Stimulated activated CD8-positive, alpha-beta memory T cell treated with anti-CD3 and anti-CD28 coated beads, Interleukin-12 subunit alpha, Interleukin-12 subunit beta, amount 100 ng/mL, for 24 hours (primary cell): ENCODE results near the gene ASIC1.

ENCODE experiments used
- DNase-seq: peaks from one replicate; pipeline ENCODE4 v3.0.0-alpha.2; 2020; ENCODE audit errors: extremely low read depth

ASIC1 gene

GRCh38 chr12:50107416-50108268 is 50.2 kb downstream of the ASIC1 start:
- DNase-seq = no peak

DNA sequence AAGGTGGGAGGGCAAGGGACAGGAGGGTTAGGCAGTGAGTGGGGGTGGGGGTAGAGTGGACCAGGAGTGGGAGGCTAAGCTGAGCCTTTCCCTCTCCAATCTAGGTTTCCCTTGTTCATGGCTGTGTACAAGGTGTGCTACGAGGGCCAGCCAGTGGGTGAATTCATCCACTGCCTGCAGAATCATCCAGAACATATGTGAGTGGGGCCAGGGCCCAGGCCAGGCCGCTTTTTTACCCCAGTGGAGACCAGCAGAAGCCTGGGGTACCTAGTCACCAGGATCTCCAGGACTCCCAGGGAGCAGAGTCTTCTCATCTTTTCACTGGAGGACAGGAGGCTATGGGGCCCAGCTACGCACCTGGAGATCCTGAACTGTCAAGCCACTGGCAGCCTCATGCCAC is 51.9 kb downstream of the ASIC1 start:
- no peak for DNase-seq

GRCh38 chr12:50110127-50110761 is 52.8 kb downstream of the ASIC1 start:
- DNase-seq = no peak

- DNase-seq = no peak
Observed at GRCh38 chr12:50110762-50111351, 53.5 kb downstream of the ASIC1 start.

DNA sequence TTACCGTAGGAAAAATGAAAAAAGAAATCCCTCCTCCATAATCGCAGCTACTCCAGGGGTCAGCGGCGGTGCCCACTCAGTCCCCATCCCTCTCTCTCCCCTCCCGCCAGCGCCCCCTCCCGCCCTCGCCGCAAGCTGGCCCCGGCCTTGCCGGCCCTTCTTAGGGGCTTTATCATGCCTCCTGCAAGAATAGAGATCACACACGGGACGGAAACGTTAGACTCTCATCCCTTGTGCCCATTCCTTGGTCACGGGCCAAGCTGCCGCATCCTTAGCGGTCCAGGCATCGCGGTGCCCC is 53.9 kb downstream of the ASIC1 start:
- DNase-seq = no peak

DNA sequence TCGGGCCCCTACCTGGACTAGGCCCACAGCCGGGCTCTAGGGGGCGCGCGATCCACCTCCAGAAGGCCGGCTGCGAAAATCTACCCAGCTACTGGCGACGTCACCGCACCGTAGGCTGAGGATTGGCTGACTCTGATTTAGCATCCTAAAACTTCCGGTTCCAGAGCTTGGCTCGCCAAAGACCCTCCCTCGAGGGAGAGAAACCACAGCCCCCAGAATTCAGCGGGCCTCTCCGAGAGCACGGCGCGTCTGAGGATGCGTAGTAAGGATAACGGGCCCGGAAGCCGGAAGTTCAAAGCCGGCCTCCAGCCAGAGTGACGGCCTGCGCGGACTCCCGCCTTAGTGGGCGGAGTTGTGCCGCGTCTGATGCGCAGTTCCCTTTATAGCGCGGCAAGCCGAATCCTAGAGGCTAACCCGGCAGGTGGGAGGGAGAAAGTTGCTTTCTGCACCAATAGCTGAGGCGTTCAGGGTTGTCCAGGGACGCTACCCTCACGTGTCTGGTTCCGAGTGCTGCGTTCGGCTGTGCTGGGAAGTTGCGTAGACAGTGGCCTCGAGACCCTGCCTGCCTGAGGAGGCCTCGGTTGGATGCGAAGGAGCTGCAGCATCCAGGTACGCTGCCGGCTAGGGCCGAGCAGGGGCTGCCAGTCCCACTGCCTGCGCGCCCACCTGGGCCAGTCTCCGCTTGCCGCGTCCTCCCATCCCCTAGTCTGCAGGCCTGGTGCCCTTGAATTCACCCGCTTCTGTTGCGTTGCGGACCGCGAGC is 54.5 kb downstream of the ASIC1 start, which contains the start of gene COX14:
Gene COX14 (plus strand): TSS at position 544 of the 763 bp plus-strand sequence. CDS start 7,808 bp downstream, outside the sequence.
- peak; percentile 95 for DNase-seq

GRCh38 chr12:50112456-50113218 is 55.2 kb downstream of the ASIC1 start:
- DNase-seq = no peak

DNA sequence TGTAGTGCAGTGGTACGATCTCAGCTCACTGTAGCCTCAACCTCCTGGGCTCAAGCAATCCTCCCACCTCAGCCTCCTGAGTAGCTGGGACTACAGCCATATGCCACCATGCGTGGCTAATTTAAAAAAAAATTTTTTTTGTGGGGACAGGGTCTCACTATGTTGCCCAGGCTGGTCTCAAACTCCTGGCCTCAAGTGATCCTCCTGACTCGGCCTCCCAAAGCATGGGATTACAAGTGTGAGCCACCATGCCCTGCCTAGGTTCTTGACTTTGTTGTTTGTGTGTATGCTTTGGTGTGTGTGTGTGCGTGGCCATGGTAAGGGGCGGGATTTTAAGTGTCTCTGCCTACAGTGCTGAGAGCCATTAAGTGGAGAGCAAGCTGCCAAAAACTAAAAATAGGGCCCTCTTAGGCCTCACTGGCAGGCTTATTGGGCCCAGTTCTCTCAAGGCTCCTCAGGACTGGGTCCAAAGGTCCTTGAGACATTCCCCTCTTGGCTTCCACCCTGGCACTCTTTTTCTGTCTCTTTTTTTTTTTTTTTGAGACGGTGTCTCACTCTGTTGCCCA is 59.7 kb downstream of the ASIC1 start:
- no peak for DNase-seq

DNA sequence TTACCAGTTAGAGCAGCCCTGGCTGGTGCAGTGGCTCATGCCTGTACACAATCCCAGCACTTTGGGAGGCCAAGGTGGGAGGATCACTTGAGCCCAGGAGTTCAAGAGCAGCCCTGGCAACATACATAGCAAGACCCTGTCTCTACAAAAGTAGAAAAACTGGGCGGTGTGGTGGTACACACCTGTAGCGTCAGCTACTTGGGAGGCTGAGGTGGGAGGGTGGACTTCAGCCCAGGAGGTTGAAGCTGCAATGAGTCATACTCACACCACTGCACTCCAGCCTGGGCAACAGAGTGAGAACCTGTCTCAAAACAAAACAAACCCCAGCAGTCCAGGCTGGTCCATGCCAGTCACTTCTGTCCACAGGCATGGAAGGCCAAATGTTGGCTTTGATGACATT is 62.0 kb downstream of the ASIC1 start:
- no peak for DNase-seq

- DNase-seq = no peak
Observed at GRCh38 chr12:50120521-50120920, 63.1 kb downstream of the ASIC1 start.

DNA sequence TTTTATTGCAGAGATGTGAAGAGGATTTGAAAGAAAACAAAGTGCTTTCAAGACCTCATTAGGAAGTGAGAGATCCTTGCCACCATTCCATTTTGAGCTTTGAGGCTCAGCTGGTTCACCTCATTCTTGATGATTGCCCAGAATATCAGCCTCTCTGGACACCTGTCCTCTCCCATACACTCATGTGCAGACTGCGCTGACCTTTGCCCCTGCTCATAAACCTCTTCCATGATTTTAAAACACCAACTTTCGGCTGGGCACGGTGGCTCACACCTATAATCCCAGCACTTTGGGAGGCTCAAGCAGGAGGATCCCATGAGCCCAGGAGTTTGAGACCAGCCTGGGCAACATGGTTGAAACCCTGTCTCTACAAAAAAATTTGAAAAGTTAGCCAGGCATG is 63.6 kb downstream of the ASIC1 start:
- no peak for DNase-seq

- DNase-seq = no peak
Observed at GRCh38 chr12:50121641-50122040, 64.2 kb downstream of the ASIC1 start.

DNA sequence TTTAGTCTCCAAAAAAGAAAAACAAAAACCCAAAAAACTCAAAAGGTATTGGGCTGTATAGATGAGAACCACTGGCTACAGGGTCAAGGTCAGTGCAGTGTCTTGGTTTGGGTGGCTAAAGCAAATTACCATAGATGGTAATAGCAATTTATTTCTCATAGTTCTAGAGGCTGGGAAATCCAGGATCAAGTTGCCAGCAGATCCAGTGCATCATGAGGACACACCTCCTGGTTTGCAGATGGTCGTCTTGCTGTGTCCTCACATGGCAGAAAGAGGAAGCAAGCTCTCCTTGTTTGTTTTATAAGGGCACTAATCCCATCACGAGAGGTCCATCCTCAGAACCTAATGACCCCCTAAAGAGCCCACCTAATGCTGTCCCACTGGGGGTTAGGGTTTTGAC is 65.8 kb downstream of the ASIC1 start:
- no peak for DNase-seq

GRCh38 chr12:50127546-50127945 is 70.2 kb downstream of the ASIC1 start:
- DNase-seq = no peak

GRCh38 chr12:50129290-50129689 is 71.9 kb downstream of the ASIC1 start:
- no peak for DNase-seq

DNA sequence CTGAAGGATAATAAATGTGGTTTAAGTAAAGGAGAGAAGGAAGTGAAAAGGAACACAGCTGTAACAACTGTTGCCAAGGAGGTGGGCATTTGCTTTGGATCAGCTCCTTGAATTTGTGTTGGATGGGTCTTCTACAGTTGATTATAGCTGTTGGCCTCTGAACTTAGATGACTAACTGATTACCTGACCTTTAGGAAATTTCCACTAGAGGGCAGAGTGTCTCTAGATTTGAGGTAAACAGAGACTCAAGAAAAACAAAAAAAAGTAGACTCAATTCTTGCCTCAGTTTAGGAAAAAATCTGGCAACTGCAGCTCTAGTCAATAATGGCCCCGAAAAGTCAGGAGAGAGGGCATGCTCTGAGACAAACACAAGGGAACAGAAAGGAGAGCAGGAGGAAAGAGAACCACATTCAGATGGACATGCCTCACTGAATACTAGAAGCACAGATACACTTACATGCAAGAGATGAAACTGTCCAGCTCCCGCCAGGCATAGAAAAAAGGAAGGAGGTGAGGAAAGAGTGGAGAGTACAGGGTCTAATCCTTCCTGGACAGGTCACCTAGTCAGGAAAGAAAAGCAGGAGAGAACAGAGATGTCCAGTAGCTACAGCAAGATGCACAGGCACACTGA is 75.2 kb downstream of the ASIC1 start:
- DNase-seq = no peak
